Muscle of back (tissue), 11 donors: ENCODE data around the gene ILK. TPM values are rescaled to one million over a fixed set of nuclear protein-coding genes. Genes with fewer than 3 reads are reported as not detected.

ENCODE experiments used
- DNase-seq, 3 donors: peaks; one replicate each; pipeline versions ENCODE4 v3.0.0 to v3.0.0-alpha.2; 2013
- polyA plus RNA-seq, 10 donors: library from polyadenylated mRNA; unstranded; fragments of 120-200 nt; gene quantifications; one replicate each; pipeline ENCODE4 v1.2.1, GENCODE V29; 2013; ENCODE audit not compliant: insufficient read length in 10 of 10

Gene ILK
- polyA plus RNA-seq, 10 donors, result 135 to 163 (median 147) TPM

GRCh38 chr11:6654281-6655019 lies 50.9 kb downstream of the ILK start:
- DNase-seq, result peak in 1 of 3 donors; percentile 38

- peak in 2 of 3 donors; percentile 45 to 83 for DNase-seq
Observed at GRCh38 chr11:6655020-6655789, 51.6 kb downstream of the ILK start.

GRCh38 chr11:6655790-6656583 lies 52.4 kb downstream of the ILK start, which contains the start of gene DCHS1:
Gene DCHS1 (minus strand): TSS chr11:6655809. CDS start chr11:6641613, 14,196 bp downstream.
- DNase-seq, result peak in 2 of 3 donors; percentile 70 to 86

GRCh38 chr11:6656584-6656915 lies 53.0 kb downstream of the ILK start:
- DNase-seq, result no peak

GRCh38 chr11:6656936-6657335 lies 53.4 kb downstream of the ILK start:
- DNase-seq, result peak in 1 of 3 donors; percentile 38

- no peak for DNase-seq
Observed at GRCh38 chr11:6657346-6657745, 53.8 kb downstream of the ILK start.

GRCh38 chr11:6658647-6659046 lies 55.1 kb downstream of the ILK start:
- DNase-seq, result no peak

Other genes with a start within 250 kb of the ILK start
- gene SMPD1, start 213.3 kb upstream of the ILK start, polyA plus RNA-seq, result 10 to 100 TPM; 21.8 to 26.7 (median 24.5) TPM
- 10 to 100 TPM; 27.2 to 31.7 (median 28.4) TPM for gene APBB1, start 184.7 kb upstream of the ILK start, polyA plus RNA-seq
- 1 to 10 TPM in 8 of 10 donors, under 1 TPM in 2; 0.87 to 5.4 (median 1.9) TPM for gene HPX, start 162.8 kb upstream of the ILK start, polyA plus RNA-seq
- gene TRIM3, start 129.8 kb upstream of the ILK start, polyA plus RNA-seq, result 10 to 100 TPM; 11.9 to 21.2 (median 14.1) TPM
- 10 to 100 TPM; 29.4 to 42.6 (median 32.8) TPM for gene ARFIP2, start 122.4 kb upstream of the ILK start, polyA plus RNA-seq
- gene TIMM10B, start 122.3 kb upstream of the ILK start, polyA plus RNA-seq, result 10 to 100 TPM; 16.0 to 22.0 (median 18.3) TPM
- gene DNHD1, start 106.5 kb upstream of the ILK start, polyA plus RNA-seq, result 10 to 100 TPM in 3 of 10 donors, 1 to 10 TPM in 7; 3.9 to 13.5 (median 5.8) TPM
- 10 to 100 TPM; 16.4 to 22.6 (median 18.6) TPM for gene RRP8, start 158 bp upstream of the ILK start, polyA plus RNA-seq
- 100 to 1,000 TPM in 6 of 10 donors, 10 to 100 TPM in 4; 96.4 to 127 (median 108) TPM for gene TAF10, start 8.4 kb downstream of the ILK start, polyA plus RNA-seq
- 10 to 100 TPM; 36.4 to 48.0 (median 40.9) TPM for gene TPP1, start 15.6 kb downstream of the ILK start, polyA plus RNA-seq
- gene DCHS1, start 52.0 kb downstream of the ILK start, polyA plus RNA-seq, result 10 to 100 TPM; 36.7 to 66.6 (median 43.7) TPM
- 10 to 100 TPM; 54.3 to 79.9 (median 59.9) TPM for gene MRPL17, start 79.6 kb downstream of the ILK start, polyA plus RNA-seq
- under 1 TPM in 2 of 10 donors, not detected in 8; 0.09 to 0.16 TPM for gene OR2AG2, start 168.2 kb downstream of the ILK start, polyA plus RNA-seq
- under 1 TPM in 2 of 10 donors, not detected in 8; 0.04 to 0.10 TPM for gene OR2AG1, start 179.2 kb downstream of the ILK start, polyA plus RNA-seq
- not detected for gene OR6A2, start 195.9 kb downstream of the ILK start, polyA plus RNA-seq
- gene OR10A5, start 241.9 kb downstream of the ILK start, polyA plus RNA-seq, result not detected